ENCODE results near the gene TMEM131L.
A peak's percentile ranks its signal among the peaks of the same experiment; 100 is the strongest.

The TMEM131L gene

DNA sequence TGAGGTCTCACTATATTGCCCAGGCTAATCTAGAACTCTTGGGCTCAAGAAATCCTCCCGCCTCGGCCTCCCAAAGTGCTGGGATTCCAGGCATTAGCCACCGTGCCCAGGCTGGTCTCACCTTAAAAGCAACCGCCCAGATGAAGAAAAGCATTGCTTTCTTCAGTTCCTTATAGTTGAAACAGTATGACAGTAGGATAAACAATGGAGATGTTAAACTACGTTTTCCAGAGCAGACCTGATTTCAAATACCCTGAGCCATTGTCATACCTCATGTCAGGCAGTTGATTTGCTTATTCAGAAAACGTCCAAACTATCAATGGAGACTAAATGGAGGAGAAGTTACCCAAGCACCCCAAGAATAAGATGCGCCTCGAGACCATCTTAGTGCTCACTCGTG, 26.3 kb upstream of the TMEM131L start:
- H3K23ac ChIP-seq (ENCODE audit: low read length) = no peak overlapping the region
- H2BK120ac ChIP-seq (ENCODE audit: insufficient read depth, low read length, poor library complexity) = no peak overlapping the region
- H2BK5ac ChIP-seq (ENCODE audit: low read depth, low read length, poor library complexity) = no peak overlapping the region
- H3K4me1 ChIP-seq (ENCODE audit: control insufficient read depth in 1 of 2, insufficient read depth in 2 of 2, low read length in 2 of 2) = no peaks in the 10 kb centered on the region
- H3K9ac ChIP-seq (ENCODE audit: low read length) = no peak overlapping the region
- H3K4me2 ChIP-seq (ENCODE audit: low read length) = no peak overlapping the region
- no peak overlapping the region for H4K8ac ChIP-seq (ENCODE audit: low read depth, low read length)
- H3K4me3 ChIP-seq (ENCODE audit: low read depth, low read length) = no peak overlapping the region
- no peaks in the 10 kb centered on the region for H3K9me3 ChIP-seq (ENCODE audit: insufficient read depth, low read depth, low read length)
- WGBS (ENCODE audit: extremely low coverage, insufficient coverage, insufficient read length) = no CpG with 5 or more reads among the region's 9 CpGs
- no peak overlapping the region for H2AK5ac ChIP-seq (ENCODE audit: low read length)
- no peak for DNase-seq
- H3K79me2 ChIP-seq (ENCODE audit: control insufficient read depth, insufficient read depth, low read length, poor library complexity) = no peaks in the 10 kb centered on the region
- H3K14ac ChIP-seq (ENCODE audit: low read length) = no peak overlapping the region
- no peak overlapping the region for H3K18ac ChIP-seq (ENCODE audit: low read length)
- H4K91ac ChIP-seq (ENCODE audit: low read depth, low read length) = no peak overlapping the region
- H3K27me3 ChIP-seq (ENCODE audit: insufficient read depth, low read length) = no peaks in the 10 kb centered on the region
- H3K4ac ChIP-seq (ENCODE audit: low read depth, low read length) = no peak overlapping the region
- no peak overlapping the region for H2AFZ ChIP-seq (ENCODE audit: insufficient read depth, low read length, poor library complexity)
- no peak overlapping the region for H3K27ac ChIP-seq (ENCODE audit: low read depth, low read length)
- H3K79me1 ChIP-seq (ENCODE audit: low read length) = no peaks in the 10 kb centered on the region
- H4K12ac ChIP-seq (ENCODE audit: low read depth, low read length) = no peak overlapping the region
- H2BK12ac ChIP-seq (ENCODE audit: low read length) = no peak overlapping the region
- H3K36me3 ChIP-seq (ENCODE audit: control insufficient read depth in 1 of 2, insufficient read depth in 2 of 2, low read length in 2 of 2) = no peaks in the 10 kb centered on the region

DNA sequence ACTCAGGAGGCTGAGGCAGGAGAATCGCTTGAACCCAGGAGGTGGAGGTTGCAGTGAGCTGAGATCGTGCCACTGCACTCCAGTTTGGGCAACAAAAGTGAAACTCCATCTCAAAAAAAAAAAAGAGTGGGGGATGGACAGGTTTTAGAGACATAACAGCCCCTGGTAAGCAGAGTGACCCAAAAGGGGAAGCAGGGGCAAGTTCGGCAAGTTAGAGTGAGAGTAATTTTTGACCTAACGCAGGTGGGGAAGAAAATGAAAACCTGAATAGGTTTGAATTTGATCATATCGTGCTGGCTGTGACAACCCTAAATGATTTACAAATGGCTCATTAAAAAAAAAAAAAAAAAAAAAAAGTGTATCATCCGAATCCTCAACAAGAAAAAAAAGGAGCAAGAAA, 25.7 kb upstream of the TMEM131L start:
- Histone ChIP-seq H3K79me2 (ENCODE audit: control insufficient read depth, insufficient read depth, low read length, poor library complexity) (no peaks in the 10 kb centered on the region), H3K27ac (ENCODE audit: low read depth, low read length) (no peak overlapping the region), H2BK120ac (ENCODE audit: insufficient read depth, low read length, poor library complexity) (no peak overlapping the region), H3K79me1 (ENCODE audit: low read length) (no peaks in the 10 kb centered on the region), H2AFZ (ENCODE audit: insufficient read depth, low read length, poor library complexity) (no peak overlapping the region), H3K4me2 (ENCODE audit: low read length) (no peak overlapping the region), H3K4me3 (ENCODE audit: low read depth, low read length) (no peak overlapping the region), H4K91ac (ENCODE audit: low read depth, low read length) (no peak overlapping the region), H3K9ac (ENCODE audit: low read length) (no peak overlapping the region), H2BK5ac (ENCODE audit: low read depth, low read length, poor library complexity) (no peak overlapping the region), H2BK12ac (ENCODE audit: low read length) (no peak overlapping the region), H3K18ac (ENCODE audit: low read length) (no peak overlapping the region), H3K9me3 (ENCODE audit: insufficient read depth, low read depth, low read length) (no peaks in the 10 kb centered on the region), H3K27me3 (ENCODE audit: insufficient read depth, low read length) (no peaks in the 10 kb centered on the region), H3K4ac (ENCODE audit: low read depth, low read length) (no peak overlapping the region), H3K23ac (ENCODE audit: low read length) (no peak overlapping the region), H4K12ac (ENCODE audit: low read depth, low read length) (no peak overlapping the region), H4K8ac (ENCODE audit: low read depth, low read length) (no peak overlapping the region), H3K14ac (ENCODE audit: low read length) (no peak overlapping the region), H3K36me3 (ENCODE audit: control insufficient read depth in 1 of 2, insufficient read depth in 2 of 2, low read length in 2 of 2) (no peaks in the 10 kb centered on the region), H2AK5ac (ENCODE audit: low read length) (no peak overlapping the region), H3K4me1 (ENCODE audit: control insufficient read depth in 1 of 2, insufficient read depth in 2 of 2, low read length in 2 of 2) (no peaks in the 10 kb centered on the region)
- no peak for DNase-seq
- WGBS (ENCODE audit: extremely low coverage, insufficient coverage, insufficient read length) = no CpG with 5 or more reads among the region's 6 CpGs

DNA sequence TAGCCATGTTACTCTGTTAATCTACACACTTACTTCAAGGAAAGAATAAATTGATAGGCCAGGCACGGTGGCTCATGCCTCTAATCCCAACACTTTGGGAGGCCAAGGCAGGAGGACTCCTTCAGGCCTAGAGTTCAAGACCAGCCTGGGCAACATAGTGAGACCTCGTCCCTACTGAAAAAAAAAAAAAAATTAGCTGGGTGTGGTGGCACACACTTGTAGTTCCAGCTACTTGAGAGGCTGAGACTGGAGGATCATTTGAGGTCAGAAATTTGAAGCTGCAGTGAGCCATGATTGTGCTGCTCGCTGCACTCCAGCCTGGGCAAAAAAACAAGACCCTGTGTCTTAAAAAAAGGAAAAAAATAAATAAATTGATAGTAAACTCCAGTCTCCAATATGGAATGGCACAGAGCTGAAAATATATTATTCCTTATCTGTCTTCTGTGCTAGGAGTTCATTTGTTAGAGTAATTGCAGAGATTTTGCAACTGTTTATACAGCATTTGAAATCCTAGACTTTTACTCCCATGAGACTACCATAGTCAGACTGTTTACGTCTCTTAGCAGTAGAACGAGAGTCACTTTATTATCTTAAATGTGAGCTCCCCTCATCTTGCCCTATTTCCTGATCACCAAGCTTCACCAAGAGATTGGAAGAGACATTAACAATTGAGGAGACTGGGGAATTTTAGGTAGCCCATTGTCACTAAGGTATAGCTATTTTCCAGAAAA, 18.8 kb upstream of the TMEM131L start:
- WGBS (ENCODE audit: extremely low coverage, insufficient coverage, insufficient read length) = no CpG with 5 or more reads among the region's 5 CpGs
- H3K9ac ChIP-seq (ENCODE audit: low read length) = no peak overlapping the region
- no peak overlapping the region for H2BK120ac ChIP-seq (ENCODE audit: insufficient read depth, low read length, poor library complexity)
- no peaks in the 10 kb centered on the region for H3K36me3 ChIP-seq (ENCODE audit: control insufficient read depth in 1 of 2, insufficient read depth in 2 of 2, low read length in 2 of 2)
- no peak overlapping the region for H3K4me2 ChIP-seq (ENCODE audit: low read length)
- H3K79me1 ChIP-seq (ENCODE audit: low read length) = peaks cover 14% of the 10 kb centered on the region
- H2BK5ac ChIP-seq (ENCODE audit: low read depth, low read length, poor library complexity) = no peak overlapping the region
- H3K18ac ChIP-seq (ENCODE audit: low read length) = no peak overlapping the region
- H4K12ac ChIP-seq (ENCODE audit: low read depth, low read length) = no peak overlapping the region
- H2AK5ac ChIP-seq (ENCODE audit: low read length) = no peak overlapping the region
- peaks cover 1% of the 10 kb centered on the region for H3K79me2 ChIP-seq (ENCODE audit: control insufficient read depth, insufficient read depth, low read length, poor library complexity)
- H3K14ac ChIP-seq (ENCODE audit: low read length) = no peak overlapping the region
- H3K27me3 ChIP-seq (ENCODE audit: insufficient read depth, low read length) = no peaks in the 10 kb centered on the region
- no peak for DNase-seq
- H2BK12ac ChIP-seq (ENCODE audit: low read length) = peak overlapping the region; percentile 42
- no peak overlapping the region for H3K4me3 ChIP-seq (ENCODE audit: low read depth, low read length)
- H3K4me1 ChIP-seq (ENCODE audit: control insufficient read depth in 1 of 2, insufficient read depth in 2 of 2, low read length in 2 of 2) = peaks cover 13 to 15% of the 10 kb centered on the region in 2 experiments
- H3K9me3 ChIP-seq (ENCODE audit: insufficient read depth, low read depth, low read length) = no peaks in the 10 kb centered on the region
- H3K27ac ChIP-seq (ENCODE audit: low read depth, low read length) = no peak overlapping the region
- no peak overlapping the region for H3K23ac ChIP-seq (ENCODE audit: low read length)
- no peak overlapping the region for H3K4ac ChIP-seq (ENCODE audit: low read depth, low read length)
- H4K91ac ChIP-seq (ENCODE audit: low read depth, low read length) = no peak overlapping the region
- H2AFZ ChIP-seq (ENCODE audit: insufficient read depth, low read length, poor library complexity) = no peak overlapping the region
- no peak overlapping the region for H4K8ac ChIP-seq (ENCODE audit: low read depth, low read length)

DNA sequence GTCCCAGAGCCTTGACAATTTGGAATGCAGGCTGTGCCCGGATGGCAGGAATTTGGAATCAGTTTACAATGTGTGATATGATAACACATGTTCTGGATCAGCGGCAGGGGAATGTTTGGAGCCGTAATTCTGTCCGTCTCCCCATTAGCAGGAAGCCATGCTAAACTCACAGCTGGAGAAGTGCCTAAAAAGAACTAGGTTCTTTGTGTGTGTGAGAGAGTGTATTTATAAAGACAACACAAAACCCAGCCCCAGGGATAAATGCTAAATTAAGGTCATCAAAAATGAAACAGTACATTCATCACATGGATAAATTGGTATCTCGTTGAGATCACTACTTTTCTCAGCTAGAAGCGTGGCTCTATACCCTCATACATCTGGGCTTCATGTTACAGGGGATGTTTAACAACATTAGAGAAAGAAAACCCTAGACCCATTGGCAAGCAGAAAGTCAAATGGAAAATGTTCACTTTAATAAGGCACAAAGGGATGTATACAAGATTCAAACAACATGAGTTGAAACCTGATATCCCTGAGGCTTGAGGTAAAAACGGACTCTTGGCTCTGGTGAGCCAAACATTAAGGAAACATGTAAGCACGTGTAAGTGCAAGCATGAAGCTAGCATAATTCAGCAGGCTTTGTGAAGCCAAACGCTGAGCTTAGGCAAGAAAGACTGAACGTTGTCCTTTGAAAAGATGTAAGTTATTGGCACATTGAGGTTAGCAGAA, 18.0 kb upstream of the TMEM131L start:
- WGBS (ENCODE audit: extremely low coverage, insufficient coverage, insufficient read length) = no CpG with 5 or more reads among the region's 10 CpGs
- no peak overlapping the region for H2AFZ ChIP-seq (ENCODE audit: insufficient read depth, low read length, poor library complexity)
- peak overlapping the region; percentile 90 for H2BK12ac ChIP-seq (ENCODE audit: low read length)
- no peaks in the 10 kb centered on the region for H3K27me3 ChIP-seq (ENCODE audit: insufficient read depth, low read length)
- H3K18ac ChIP-seq (ENCODE audit: low read length) = no peak overlapping the region
- peak overlapping the region; percentile 23 for H2BK120ac ChIP-seq (ENCODE audit: insufficient read depth, low read length, poor library complexity)
- no peaks in the 10 kb centered on the region for H3K36me3 ChIP-seq (ENCODE audit: control insufficient read depth in 1 of 2, insufficient read depth in 2 of 2, low read length in 2 of 2)
- no peak overlapping the region for H4K12ac ChIP-seq (ENCODE audit: low read depth, low read length)
- H3K9me3 ChIP-seq (ENCODE audit: insufficient read depth, low read depth, low read length) = no peaks in the 10 kb centered on the region
- peak overlapping the region; percentile 72 for H4K91ac ChIP-seq (ENCODE audit: low read depth, low read length)
- H3K4me2 ChIP-seq (ENCODE audit: low read length) = no peak overlapping the region
- no peak overlapping the region for H3K23ac ChIP-seq (ENCODE audit: low read length)
- no peak overlapping the region for H3K14ac ChIP-seq (ENCODE audit: low read length)
- no peak for DNase-seq
- H4K8ac ChIP-seq (ENCODE audit: low read depth, low read length) = no peak overlapping the region
- H2BK5ac ChIP-seq (ENCODE audit: low read depth, low read length, poor library complexity) = no peak overlapping the region
- H3K27ac ChIP-seq (ENCODE audit: low read depth, low read length) = no peak overlapping the region
- no peak overlapping the region for H3K9ac ChIP-seq (ENCODE audit: low read length)
- H3K4me1 ChIP-seq (ENCODE audit: control insufficient read depth in 1 of 2, insufficient read depth in 2 of 2, low read length in 2 of 2) = peaks cover 16 to 18% of the 10 kb centered on the region in 2 experiments
- no peak overlapping the region for H2AK5ac ChIP-seq (ENCODE audit: low read length)
- no peak overlapping the region for H3K4me3 ChIP-seq (ENCODE audit: low read depth, low read length)
- peaks cover 14% of the 10 kb centered on the region for H3K79me1 ChIP-seq (ENCODE audit: low read length)
- peaks cover 1% of the 10 kb centered on the region for H3K79me2 ChIP-seq (ENCODE audit: control insufficient read depth, insufficient read depth, low read length, poor library complexity)
- H3K4ac ChIP-seq (ENCODE audit: low read depth, low read length) = no peak overlapping the region
